ENCODE measurements around the gene TEX28. TPM values are rescaled to one million over a fixed set of nuclear protein-coding genes. Genes with fewer than 3 reads are reported as not detected.

Gene TEX28
- total RNA-seq, 1 experiment from 2014 or later: not detected

DNA sequence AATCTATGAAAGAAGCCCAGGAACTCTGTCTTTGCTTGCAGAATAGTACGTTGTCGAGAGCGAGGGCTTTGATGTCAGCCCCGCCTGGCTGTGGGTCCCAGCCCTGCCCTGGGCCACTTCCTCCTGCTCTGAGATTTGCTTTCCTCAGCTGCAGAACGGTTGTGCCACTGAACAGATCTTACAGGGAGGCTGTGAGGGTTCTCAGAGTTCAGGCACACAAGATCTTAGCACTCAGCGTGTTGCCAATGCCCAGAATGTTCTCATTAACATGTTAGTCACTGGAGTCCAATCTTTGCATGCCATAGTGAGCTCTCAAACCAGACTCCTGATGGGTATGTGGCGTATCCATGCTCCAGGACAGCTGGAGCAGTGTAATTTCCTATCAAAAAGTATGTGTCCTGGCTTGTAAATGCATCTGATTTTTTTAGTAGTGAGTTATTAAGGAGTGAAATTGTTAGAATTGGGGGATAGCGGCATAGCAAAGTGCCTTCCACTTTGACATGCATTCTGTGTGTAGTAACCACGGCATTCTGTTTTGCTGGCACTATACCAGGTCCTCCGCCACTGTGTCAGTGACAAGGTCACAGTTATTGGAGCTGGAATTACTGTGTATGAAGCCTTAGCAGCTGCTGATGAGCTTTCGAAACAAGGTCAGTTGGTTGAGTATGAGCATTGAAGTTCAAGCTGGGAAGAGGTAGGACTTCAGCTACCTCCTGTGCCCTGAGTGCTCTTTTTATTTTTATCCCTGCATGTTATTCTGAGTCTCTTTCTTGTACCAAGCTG is 32.3 kb upstream of the TEX28 start:
- Histone ChIP-seq H3K27ac (ENCODE audit: low read depth, low read length) (no peak overlapping the region), H3K4me3 (replicated peaks in 1 of 2; ENCODE audit: low read depth in 1 of 2, low read length in 2 of 2) (no peak overlapping the region), H3K9ac (ENCODE audit: low read length) (no peak overlapping the region), H4K20me1 (ENCODE audit: insufficient read depth) (no peaks in the 10 kb centered on the region), H3K9me2 (ENCODE audit: insufficient read depth) (no peaks in the 10 kb centered on the region), H3K27me3 (ENCODE audit: insufficient read depth, low read length) (0 out of 2 replicates have a peak, but pooled peaks cover 8% of the 10 kb centered on the region), H3K79me2 (ENCODE audit: insufficient read depth, low read length) (no peaks in the 10 kb centered on the region), H2AFZ (ENCODE audit: low read depth, low read length, poor library complexity, severe bottlenecking) (no peak overlapping the region), H3K4me1 (ENCODE audit: control insufficient read depth in 1 of 2, insufficient read depth in 2 of 2, low read length in 2 of 2) (no peaks in the 10 kb centered on the region), H3K9me3 (ENCODE audit: control insufficient read depth in 1 of 2, insufficient read depth in 1 of 2, low read depth in 1 of 2, low read length in 2 of 2) (no peaks in the 10 kb centered on the region), H3K36me3 (ENCODE audit: control insufficient read depth in 1 of 2, insufficient read depth in 2 of 2, low read length in 2 of 2) (no peaks in the 10 kb centered on the region), H3K4me2 (ENCODE audit: low read length) (no peak overlapping the region)
- RAD21 ChIA-PET (ENCODE audit: low non-redundant PET in 1 of 2, low total read pairs in 2 of 2, uncharacterized antibody in 2 of 2, unreplicated experiment in 2 of 2): no interaction called here
- DNase-seq (ENCODE audit: low read depth, low spot score) (no peak), ATAC-seq (no peak)
- intact Hi-C loops (cut with micrococcal nuclease): no loop called here
- POLR2A ChIA-PET: no interaction called here
- CTCF ChIA-PET: no interaction called here
- BruUV-seq (replicated peaks): no TSS peak
- TF ChIP-seq CTCF (IDR thresholded peaks at IDR 0.05 in 2 of 3, conservative IDR thresholded peaks at IDR 0.05 in 1 of 3; ENCODE audit: borderline replicate concordance in 1 of 3, insufficient read depth in 1 of 3, low read depth in 2 of 3, low read length in 2 of 3): no peak
- no peak for TF ChIP-seq EZH2phosphoT487 (IDR thresholded peaks at IDR 0.05; ENCODE audit: borderline replicate concordance)
- TF ChIP-seq FOSL1 (IDR thresholded peaks at IDR 0.05; ENCODE audit: low read depth): no peak
- TF ChIP-seq, protein P1, sequence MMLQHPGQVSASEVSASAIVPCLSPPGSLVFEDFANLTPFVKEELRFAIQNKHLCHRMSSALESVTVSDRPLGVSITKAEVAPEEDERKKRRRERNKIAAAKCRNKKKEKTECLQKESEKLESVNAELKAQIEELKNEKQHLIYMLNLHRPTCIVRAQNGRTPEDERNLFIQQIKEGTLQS (IDR thresholded peaks at IDR 0.05): no peak
- no peak for TF ChIP-seq EGR1 (IDR thresholded peaks at IDR 0.05; ENCODE audit: low read depth)
- TF ChIP-seq POLR2AphosphoS5 (IDR thresholded peaks at IDR 0.05; ENCODE audit: low read depth, low read length): no peak
- TF ChIP-seq POLR2A (IDR thresholded peaks at IDR 0.05; ENCODE audit: borderline replicate concordance, extremely low read depth, insufficient read depth, insufficient read length): no peak

Data from HCT116 (cell line).